Retinal pigment epithelial cell (primary cell): ENCODE measurements around the gene CASZ1.

ENCODE experiments used
- DNase-seq: peaks from one replicate; pipeline ENCODE4 v3.0.0-alpha.2; 2010; ENCODE audit warnings: low read depth
- H3K4me3 ChIP-seq: 2 replicates; pipeline ENCODE4 v1.5.1; 2011; ENCODE audit warnings: mild to moderate bottlenecking, low read length, control low read depth, moderate library complexity
- TF ChIP-seq, protein P1 (sequence below): conservative IDR thresholded peaks from 2 replicates; pipeline ENCODE4 v1.5.1; 2011; ENCODE audit warnings: low read depth, low read length, control low read depth, inconsistent platforms

The CASZ1 gene

GRCh38 chr1:10814976-10815857 is 18.8 kb upstream of the CASZ1 start:
- TF ChIP-seq, protein P1, sequence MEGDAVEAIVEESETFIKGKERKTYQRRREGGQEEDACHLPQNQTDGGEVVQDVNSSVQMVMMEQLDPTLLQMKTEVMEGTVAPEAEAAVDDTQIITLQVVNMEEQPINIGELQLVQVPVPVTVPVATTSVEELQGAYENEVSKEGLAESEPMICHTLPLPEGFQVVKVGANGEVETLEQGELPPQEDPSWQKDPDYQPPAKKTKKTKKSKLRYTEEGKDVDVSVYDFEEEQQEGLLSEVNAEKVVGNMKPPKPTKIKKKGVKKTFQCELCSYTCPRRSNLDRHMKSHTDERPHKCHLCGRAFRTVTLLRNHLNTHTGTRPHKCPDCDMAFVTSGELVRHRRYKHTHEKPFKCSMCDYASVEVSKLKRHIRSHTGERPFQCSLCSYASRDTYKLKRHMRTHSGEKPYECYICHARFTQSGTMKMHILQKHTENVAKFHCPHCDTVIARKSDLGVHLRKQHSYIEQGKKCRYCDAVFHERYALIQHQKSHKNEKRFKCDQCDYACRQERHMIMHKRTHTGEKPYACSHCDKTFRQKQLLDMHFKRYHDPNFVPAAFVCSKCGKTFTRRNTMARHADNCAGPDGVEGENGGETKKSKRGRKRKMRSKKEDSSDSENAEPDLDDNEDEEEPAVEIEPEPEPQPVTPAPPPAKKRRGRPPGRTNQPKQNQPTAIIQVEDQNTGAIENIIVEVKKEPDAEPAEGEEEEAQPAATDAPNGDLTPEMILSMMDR = no peak
- DNase-seq = no peak
- no peak overlapping the region for H3K4me3 ChIP-seq

DNA sequence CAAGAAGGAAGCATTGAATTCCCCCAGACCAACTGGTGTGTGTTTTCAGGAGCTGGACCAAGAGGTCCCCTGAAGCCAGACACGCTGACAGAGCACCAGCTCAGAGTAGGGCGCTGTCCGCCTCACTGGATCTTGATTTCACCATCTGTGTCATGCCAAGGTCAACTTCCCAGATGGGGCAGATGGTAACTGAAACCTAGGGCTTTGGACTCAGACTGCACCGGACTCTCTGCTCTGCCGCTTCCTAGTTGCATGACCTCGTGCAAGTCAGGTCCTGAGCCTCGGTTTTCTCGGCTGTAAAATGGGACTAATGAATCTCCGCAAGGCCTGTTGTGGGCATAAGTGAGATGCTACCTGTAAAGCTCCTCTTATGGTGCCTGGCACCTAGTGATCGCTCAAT is 17.9 kb upstream of the CASZ1 start:
- H3K4me3 ChIP-seq = no peak overlapping the region
- TF ChIP-seq, protein P1 = no peak
- no peak for DNase-seq

- H3K4me3 ChIP-seq = no peak overlapping the region
- DNase-seq = no peak
- TF ChIP-seq, protein P1 = no peak
These were observed 17.4 kb upstream of the CASZ1 start for GRCh38 chr1:10813799-10814198.

DNA sequence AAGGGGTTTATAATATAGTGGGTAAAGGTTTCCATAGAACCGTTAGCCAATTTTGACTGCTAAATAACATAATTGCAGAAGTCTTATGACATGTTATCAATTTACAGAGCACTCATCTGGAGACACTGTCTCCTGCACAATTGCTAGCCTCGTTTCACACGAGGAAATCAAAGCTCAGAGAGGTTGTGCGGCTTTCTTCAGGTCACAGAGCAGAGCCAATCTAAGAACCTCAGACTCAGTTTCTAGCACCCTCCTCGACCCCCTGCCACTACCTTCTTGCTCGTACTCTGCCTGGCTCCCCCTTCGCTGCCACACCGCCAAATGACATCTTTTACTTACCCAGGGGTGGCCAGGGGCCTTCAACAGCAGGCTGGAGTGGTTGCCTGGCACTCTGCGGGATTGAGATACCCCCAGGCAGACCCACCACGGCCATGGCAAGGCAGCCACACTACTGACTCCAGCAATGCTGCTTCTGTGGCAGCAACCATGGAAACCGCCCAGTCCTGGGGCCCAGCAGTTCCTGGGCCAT is 16.0 kb upstream of the CASZ1 start:
- H3K4me3 ChIP-seq = no peak overlapping the region
- TF ChIP-seq, protein P1 = no peak
- DNase-seq = no peak

- no peak for DNase-seq
- no peak overlapping the region for H3K4me3 ChIP-seq
- TF ChIP-seq, protein P1 = no peak
These were observed 12.0 kb upstream of the CASZ1 start for GRCh38 chr1:10808441-10808840.

DNA sequence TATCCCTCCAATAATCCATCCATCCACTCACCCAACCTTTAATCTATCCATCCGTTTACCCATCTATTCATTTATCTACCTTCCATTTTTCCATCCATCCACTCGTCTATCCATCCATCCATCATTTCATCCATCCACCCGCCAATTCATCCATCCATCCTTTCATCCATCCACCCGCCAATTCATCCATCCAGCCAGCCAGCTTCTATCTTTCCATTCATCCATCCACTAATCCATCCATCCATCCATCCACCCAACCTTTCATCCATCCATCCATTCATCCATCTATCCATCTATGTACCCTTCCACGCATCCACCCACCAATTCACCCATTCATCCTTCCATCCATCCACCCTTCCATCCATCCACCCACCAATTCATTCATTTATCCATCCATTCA is 10.5 kb upstream of the CASZ1 start:
- no peak overlapping the region for H3K4me3 ChIP-seq
- no peak for DNase-seq
- TF ChIP-seq, protein P1 = no peak
